AG04449 (cell line): Measurements from ENCODE around the gene MGMT.

Experiments used
- CTCF ChIA-PET: fragments of 350-600 bp; formaldehyde crosslinking; extraction: SDS; loops from one replicate; lab custom pipeline; 2021; ENCODE audit warnings: antibody characterized with exemption; lab: Yijun Ruan, JAX
- POLR2A ChIA-PET: fragments of 400-600, 350-600 bp; formaldehyde crosslinking; extraction: SDS; loops from one replicate; lab custom pipeline; 2020; ENCODE audit warnings: antibody characterized with exemption, inconsistent platforms; lab: Yijun Ruan, JAX
- DNase-seq: peaks from one replicate; pipeline ENCODE4 v3.0.0-alpha.2; 2010; ENCODE audit warnings: low read depth, low spot score
- H3K4me3 ChIP-seq: 2 replicates; pipeline ENCODE4 v1.5.1; 2011; ENCODE audit warnings: low read depth, mild to moderate bottlenecking, control low read depth, low read length
- TF ChIP-seq, protein P1 (sequence below): IDR thresholded peaks from one replicate; pipeline ENCODE4 v1.5.1; 2011; ENCODE audit warnings: mild to moderate bottlenecking, moderate library complexity, low read length, control low read depth, inconsistent platforms; ENCODE audit not compliant: insufficient read depth; ENCODE audit errors: missing control alignments

The MGMT gene

DNA sequence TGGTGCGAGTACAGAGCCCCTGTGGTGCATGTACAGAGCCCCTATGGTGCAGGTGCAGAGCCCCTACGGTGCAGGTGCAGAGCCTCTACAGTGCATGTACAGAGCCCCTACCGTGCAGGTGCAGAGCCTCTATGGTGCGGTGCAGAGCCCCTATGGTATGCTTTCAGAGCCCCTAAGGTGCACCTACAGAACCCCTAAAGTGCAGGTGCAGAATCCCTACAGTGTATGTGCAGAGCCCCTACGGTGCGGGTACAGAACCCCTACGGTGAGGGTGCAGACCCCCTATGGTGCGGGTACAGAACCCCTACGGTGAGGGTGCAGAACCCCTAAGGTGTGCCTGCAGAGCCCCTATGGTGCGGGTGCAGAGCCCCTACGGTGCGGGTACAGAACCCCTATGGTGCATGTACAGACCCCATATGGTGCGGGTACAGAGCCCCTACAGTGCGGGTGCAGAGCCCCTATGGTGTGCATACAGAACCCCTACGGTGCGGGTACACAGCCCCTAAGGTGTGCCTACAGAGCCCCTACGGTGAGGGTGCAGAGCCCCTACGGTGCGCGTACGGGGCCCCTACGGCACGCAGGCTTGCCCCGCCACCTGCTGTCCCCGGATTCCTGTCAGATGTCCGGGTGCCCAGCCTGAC is 53.5 kb downstream of the MGMT start:
- DNase-seq: no peak
- ChIA-PET POLR2A (no interaction called here), CTCF (no interaction called here)
- H3K4me3 ChIP-seq: no peak overlapping the region
- TF ChIP-seq, protein P1, sequence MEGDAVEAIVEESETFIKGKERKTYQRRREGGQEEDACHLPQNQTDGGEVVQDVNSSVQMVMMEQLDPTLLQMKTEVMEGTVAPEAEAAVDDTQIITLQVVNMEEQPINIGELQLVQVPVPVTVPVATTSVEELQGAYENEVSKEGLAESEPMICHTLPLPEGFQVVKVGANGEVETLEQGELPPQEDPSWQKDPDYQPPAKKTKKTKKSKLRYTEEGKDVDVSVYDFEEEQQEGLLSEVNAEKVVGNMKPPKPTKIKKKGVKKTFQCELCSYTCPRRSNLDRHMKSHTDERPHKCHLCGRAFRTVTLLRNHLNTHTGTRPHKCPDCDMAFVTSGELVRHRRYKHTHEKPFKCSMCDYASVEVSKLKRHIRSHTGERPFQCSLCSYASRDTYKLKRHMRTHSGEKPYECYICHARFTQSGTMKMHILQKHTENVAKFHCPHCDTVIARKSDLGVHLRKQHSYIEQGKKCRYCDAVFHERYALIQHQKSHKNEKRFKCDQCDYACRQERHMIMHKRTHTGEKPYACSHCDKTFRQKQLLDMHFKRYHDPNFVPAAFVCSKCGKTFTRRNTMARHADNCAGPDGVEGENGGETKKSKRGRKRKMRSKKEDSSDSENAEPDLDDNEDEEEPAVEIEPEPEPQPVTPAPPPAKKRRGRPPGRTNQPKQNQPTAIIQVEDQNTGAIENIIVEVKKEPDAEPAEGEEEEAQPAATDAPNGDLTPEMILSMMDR: no peak

DNA sequence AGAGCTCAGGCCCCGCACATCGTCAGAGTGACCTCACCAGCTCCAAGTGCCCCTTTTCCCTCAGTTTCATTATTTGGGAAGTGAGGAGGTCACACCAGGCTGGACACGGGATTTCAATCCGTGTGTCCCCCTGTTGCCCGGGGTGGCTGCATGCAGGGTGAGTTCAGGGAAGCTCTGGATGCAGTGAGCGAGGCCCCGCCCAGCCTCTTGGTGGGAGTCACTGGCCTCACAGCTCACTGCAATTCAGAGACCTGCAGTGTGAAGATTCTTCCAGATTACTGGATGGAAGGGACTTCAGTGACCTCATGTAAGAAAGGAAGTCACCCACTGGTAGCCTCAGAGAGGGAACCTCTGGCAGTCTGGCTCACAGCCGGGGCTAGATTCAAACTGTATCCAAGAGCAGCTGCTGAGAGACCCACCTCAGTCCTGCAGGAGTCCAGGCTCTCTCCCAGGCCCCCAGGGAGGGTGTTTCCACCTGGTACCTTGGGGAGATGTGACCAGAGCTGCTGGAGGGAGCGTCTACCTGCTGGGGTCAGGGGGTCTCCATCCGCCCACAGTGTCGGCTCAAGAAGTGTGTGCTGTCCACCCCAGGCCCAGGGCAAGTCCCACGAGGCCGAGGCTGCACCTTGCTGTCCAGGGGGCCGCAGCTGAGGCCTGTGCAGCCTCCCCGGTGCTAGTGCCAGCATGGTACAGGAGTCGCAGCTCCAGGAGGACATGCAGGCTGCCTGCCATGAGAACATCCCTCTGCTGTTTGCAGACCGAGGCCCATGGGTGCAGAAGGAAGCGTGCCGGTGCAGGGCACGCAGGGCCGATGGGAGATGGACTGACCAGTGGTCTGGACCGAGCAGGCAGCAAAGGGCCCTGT is 54.4 kb downstream of the MGMT start:
- no peak overlapping the region for H3K4me3 ChIP-seq
- DNase-seq: no peak
- POLR2A ChIA-PET: no interaction called here
- TF ChIP-seq, protein P1: no peak
- CTCF ChIA-PET: no interaction called here

DNA sequence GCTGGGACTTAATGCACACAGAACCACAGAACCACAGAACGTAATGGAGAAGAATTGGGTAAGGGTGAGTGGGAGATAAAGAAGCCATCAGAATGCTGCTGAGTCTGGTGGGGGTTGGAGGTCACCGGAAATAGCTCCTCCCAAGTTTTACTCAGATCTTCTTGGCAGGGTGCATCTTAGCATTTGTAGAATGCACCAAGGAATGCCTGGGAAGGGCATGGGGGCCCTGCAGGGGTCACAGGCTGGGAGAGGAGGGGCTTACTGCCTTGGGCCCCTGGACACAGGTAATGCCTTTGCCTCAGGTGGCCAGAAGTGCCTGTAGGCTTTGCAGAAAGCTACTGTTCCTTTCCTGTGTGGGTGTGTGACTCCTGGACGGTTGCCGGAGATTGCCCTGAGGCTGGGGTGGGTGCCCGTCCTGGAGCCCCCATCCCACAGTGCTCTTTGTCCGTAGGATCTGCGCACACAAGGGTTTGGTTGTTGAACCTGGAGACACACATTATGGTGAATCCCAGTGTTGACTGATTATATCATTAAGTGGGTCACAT is 55.1 kb downstream of the MGMT start:
- POLR2A ChIA-PET: no interaction called here
- CTCF ChIA-PET: no interaction called here
- TF ChIP-seq, protein P1: no peak
- DNase-seq: no peak
- no peak overlapping the region for H3K4me3 ChIP-seq

DNA sequence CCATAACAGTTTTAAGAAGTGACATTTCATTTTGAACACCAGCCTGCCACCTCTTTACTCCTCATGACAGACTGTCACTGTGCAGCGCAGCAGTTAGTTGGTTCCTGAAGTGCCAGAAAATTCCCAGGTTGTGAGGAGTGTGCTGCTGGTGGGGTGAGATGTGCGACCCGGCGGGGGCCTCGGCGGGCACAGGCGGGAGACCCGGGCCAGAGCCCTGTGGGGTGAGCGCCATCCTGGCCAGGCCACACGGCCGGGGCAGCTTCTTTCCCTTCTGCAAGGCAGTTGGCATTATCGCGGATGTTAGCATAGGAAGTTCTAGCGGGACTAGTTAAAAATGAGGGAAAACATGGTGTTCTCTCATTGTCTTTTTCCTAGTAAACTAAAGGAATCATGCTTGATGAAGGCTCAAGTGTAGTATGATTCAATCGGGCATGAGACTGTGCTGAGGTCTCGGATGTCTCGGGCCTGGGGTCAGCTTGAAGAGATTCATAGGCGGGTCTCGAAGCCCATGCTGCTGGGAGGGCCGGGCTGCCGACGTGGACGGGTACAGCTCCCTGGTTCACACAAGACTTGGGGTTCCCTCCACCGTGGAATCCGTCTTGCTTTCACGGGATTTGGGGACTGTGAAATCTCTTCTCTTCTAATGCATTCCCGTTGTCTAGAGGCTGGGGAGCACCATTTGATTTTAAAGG is 56.1 kb downstream of the MGMT start:
- no peak for DNase-seq
- ChIA-PET CTCF (no interaction called here), POLR2A (no interaction called here)

DNA sequence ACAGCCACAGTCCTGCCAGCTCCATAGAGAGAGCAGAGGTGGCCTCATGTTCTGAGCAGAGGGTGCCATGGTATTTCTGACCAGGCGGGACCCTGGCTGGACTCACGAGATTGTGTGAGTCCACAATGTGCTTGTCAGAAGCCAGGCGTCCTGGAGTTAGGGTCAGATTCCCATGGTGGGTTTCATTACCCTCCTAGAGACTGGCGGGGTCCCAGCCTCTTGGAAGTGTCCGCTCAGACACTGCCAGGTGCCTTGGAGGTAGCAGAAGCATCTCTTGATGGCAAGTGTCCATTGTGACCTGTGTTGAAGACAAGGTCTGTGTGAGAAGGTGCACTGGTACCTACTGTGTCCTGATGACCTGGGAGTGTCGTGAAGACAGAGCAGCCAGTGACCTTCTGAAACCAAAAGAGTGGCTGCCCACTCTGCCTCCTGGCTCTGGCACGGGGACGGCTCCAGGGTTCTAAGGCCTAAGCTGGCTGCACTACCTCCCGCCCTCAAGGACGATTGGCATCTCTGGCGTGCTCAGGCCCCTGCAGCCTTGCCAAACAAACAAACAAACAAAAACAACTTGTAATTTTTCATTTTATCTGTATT is 56.8 kb downstream of the MGMT start:
- ChIA-PET POLR2A (no interaction called here), CTCF (no interaction called here)
- no peak for DNase-seq
- no peak overlapping the region for H3K4me3 ChIP-seq
- TF ChIP-seq, protein P1: no peak

More for the DNA sequence above, 56.1 kb downstream of the MGMT start:
- TF ChIP-seq, protein P1: no peak
- H3K4me3 ChIP-seq: no peak overlapping the region

DNA sequence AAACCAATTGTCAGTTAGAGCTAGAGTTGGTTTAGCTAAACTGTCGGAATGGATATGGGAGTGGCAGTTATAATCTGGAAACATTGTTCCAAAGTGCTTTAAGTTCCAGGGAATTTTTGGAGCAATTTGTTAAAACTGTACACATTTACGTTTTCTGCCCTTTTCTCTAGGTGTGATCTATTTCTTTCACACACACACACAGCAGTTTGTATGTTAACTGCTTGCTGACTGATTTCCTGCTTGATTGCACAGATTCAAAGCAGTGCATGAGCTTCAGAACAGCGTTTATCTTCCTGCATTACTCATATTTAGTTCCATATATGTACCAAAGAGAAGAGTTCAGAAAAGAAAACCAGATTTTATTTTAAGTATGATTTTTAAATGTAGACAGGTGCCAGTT is 57.9 kb downstream of the MGMT start:
- no peak for DNase-seq
- TF ChIP-seq, protein P1: no peak
- H3K4me3 ChIP-seq: no peak overlapping the region
- CTCF ChIA-PET: interaction anchor here (0.9 kb wide), 1 partner anchor 585 kb away, joined by 6 read pairs; no protein-coding TSS in a partner anchor
- POLR2A ChIA-PET: no interaction called here
